GM18526 (cell line): ENCODE measurements around the gene CDK19.

Experiments used
- POLR2A ChIP-seq: IDR thresholded peaks from 3 replicates; pipeline ENCODE4 v1.6.1; 2011; ENCODE audit not compliant: insufficient read length; ENCODE audit errors: extremely low read depth

The CDK19 gene

GRCh38 chr6:110660066-110660655 lies 155.1 kb downstream of the CDK19 start:
- no peak for TF ChIP-seq POLR2A

GRCh38 chr6:110658631-110659211 lies 156.5 kb downstream of the CDK19 start:
- TF ChIP-seq POLR2A: no peak

- TF ChIP-seq POLR2A: no peak
These were observed 158.8 kb downstream of the CDK19 start for GRCh38 chr6:110656492-110656891.

- no peak for TF ChIP-seq POLR2A
These were observed 159.4 kb downstream of the CDK19 start for GRCh38 chr6:110655821-110656220.

GRCh38 chr6:110654096-110654820 lies 161.0 kb downstream of the CDK19 start:
- TF ChIP-seq POLR2A: no peak

GRCh38 chr6:110653381-110653780 lies 161.9 kb downstream of the CDK19 start:
- TF ChIP-seq POLR2A: no peak

GRCh38 chr6:110652520-110652919 lies 162.7 kb downstream of the CDK19 start:
- no peak for TF ChIP-seq POLR2A

GRCh38 chr6:110650755-110651154 lies 164.5 kb downstream of the CDK19 start:
- no peak for TF ChIP-seq POLR2A

- no peak for TF ChIP-seq POLR2A
These were observed 165.6 kb downstream of the CDK19 start for GRCh38 chr6:110649704-110650103.

- no peak for TF ChIP-seq POLR2A
These were observed 168.0 kb downstream of the CDK19 start for GRCh38 chr6:110646951-110647910.

- no peak for TF ChIP-seq POLR2A
These were observed 168.9 kb downstream of the CDK19 start for GRCh38 chr6:110646419-110646698.

- no peak for TF ChIP-seq POLR2A
These were observed 169.4 kb downstream of the CDK19 start for GRCh38 chr6:110645685-110646418.

GRCh38 chr6:110643175-110643574 lies 172.1 kb downstream of the CDK19 start:
- no peak for TF ChIP-seq POLR2A

- no peak for TF ChIP-seq POLR2A
These were observed 172.6 kb downstream of the CDK19 start for GRCh38 chr6:110642711-110643110.

- TF ChIP-seq POLR2A: no peak
These were observed 178.5 kb downstream of the CDK19 start for GRCh38 chr6:110636781-110637180.
